GM18526 (cell line): ENCODE measurements around the gene BRPF3.

Experiments
- POLR2A ChIP-seq: IDR thresholded peaks from 3 replicates; pipeline ENCODE4 v1.6.1; 2011; ENCODE audit not compliant: insufficient read length; ENCODE audit errors: extremely low read depth

Gene BRPF3

DNA sequence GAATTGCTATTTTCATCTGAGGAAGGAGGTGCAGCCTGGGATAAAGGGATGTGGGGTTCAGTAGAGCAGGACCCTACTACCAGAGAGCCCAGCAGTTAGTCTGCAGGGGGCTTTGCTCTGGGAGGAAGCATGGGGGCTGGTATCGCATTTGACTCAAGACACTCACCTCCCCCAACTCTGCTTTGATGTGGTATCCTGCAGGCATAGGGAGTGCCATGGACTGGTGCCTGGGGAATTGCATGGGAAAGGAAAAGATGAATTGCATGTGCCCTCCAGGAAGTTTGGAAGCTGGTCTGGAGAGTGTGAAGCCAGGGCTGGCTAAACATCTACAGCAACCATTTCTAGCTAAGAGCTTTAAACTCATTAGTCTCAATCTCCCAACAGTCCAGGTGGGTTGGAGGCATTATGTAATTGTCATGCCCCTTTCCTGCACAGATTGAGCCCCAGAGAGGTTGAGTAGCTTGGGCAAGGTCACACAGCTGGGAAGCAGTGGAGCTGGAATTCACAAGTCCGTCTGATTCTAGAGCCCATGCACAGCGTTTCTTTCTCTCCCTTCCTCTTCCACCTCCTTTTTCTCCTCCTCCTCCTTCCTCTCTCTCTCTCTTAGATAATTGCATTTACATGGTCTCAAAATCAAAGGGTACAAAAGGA lies 47.1 kb downstream of the BRPF3 start:
- no peak for TF ChIP-seq POLR2A

- no peak for TF ChIP-seq POLR2A
Measured at GRCh38 chr6:36244641-36245280, 48.2 kb downstream of the BRPF3 start.

DNA sequence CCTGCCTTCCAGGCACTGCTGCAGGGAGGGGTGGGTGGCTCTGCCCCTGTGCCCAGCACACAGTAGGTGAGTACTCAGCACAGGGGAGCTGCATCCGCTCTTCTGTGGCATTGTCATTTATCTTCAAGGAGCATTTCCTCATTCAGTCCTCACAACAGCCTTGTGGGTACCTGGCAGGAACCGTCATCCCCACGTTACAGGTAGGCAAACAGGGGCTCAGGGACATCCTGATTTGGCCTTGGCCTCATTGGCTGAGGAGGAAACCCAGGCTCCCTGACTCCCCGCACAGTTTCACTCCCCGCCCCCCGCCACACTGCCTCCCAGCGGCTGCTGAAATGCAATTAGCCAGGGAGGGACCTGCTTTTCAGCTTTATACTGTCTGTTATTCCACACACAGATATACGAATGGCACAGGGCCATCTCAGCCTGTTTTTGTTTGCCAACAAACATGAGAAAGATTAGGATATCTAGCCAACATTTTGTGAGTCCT lies 49.1 kb downstream of the BRPF3 start:
- no peak for TF ChIP-seq POLR2A

DNA sequence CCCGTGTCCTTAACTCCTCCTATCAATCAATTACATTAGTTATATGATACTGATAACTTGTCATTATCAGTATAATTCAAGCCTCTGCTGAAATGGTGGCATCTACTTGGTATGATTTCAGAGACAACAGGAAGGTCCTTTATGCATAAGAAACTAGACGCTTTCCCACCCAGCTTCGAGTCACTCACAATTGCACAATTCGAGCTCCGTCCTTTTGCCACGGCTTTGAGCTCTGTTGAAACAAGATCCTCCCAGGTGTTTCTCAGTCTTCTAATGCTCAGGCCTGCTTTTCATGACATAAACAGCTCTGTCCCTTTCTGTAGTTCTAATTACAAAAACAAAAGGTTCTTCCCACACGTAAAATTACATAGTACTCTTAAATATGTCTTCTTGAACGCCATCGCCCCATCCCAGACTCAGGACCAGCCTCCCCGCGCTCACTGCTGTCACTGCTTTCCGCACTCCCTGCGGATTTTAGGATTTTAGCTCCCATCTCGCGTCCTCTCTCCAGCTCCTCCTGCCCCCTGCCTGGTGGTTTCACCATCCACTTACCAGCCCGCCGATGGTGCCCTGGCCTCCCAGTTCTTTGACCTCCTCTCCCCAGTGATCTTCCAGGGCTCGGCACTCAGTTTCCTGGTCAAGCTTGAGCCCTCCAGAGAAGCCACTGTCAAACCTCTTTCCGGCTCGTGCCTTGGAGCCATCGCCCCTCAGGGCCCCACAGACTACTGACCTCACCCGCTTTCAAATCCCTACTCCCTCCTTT lies 50.1 kb downstream of the BRPF3 start:
- TF ChIP-seq POLR2A: no peak

DNA sequence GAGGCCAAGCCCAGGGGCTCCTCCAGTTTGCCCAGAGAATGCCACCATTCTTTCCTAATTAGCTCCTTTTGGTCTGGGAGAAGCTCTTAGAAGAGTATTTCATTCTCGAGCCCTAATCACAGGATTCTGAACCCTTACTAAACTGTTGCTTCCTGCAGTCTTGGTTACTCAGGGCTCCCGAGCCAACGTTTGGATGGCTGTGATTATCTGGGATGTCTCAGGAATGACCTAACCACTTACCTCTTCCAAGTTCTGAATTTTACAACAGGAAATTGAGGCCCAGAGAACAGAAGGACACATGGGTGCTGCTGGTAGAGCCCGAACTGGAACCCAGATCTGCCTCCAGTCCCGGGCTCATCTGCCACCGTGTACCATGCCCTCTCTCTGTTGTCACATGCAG lies 51.1 kb downstream of the BRPF3 start:
- TF ChIP-seq POLR2A: no peak

GRCh38 chr6:36248980-36249379 lies 52.4 kb downstream of the BRPF3 start:
- no peak for TF ChIP-seq POLR2A

DNA sequence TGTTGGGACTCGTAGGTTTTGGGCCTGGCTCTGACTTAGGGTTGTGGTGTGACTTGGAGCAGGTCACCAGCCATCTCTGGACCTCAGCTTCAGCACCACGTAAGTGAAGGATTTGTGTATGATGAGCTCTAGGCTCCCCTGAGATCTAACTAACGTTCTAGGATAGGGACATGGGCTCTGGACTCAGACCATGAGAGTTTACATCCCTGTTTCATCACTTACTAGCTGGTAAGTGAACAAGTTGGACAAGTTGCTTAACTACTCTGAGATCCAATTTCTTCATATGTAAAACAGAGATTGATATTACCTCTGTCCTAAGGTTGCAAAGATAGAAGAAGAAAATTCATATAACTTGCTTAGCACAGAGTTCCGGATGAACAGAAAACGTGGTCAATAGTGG lies 53.0 kb downstream of the BRPF3 start:
- TF ChIP-seq POLR2A: no peak

- no peak for TF ChIP-seq POLR2A
Measured at GRCh38 chr6:36252005-36252404, 55.5 kb downstream of the BRPF3 start.

GRCh38 chr6:36263390-36264000 lies 67.0 kb downstream of the BRPF3 start:
- TF ChIP-seq POLR2A: no peak

GRCh38 chr6:36265744-36266143 lies 69.2 kb downstream of the BRPF3 start:
- no peak for TF ChIP-seq POLR2A

DNA sequence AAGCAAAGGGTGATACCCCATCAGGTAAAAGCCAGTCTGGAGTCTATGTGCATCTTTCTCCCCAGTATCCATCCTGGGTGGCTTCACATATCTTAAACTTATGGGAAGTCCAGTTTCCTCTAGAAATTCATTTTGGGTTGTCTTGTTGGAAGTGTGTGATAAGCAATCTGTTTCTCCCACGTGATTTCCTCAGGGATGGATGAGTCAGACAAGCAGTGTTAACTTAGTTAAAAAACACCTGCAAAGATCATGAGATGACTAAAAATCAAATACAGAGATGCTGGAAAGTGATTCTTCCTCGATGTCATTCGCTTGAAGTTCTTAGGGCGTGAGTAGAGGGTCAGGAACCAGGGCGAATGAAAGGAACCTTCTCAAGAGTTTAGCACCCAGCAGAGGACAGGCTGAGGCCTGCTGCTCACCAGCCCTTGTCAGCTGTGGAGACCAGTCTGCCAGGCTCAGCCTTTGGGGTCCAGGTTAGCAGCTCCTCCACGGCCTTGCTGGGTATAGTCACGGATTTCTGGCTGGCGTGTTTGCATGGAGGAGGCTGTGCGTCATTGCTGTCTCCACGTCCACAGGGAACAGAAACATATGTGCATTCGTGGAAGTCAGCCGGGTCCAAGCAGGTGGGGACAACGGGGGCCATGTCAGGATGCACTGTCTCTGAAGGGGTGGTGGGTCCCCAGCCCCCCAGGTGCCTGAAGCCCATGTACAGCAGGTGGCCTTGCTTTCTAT lies 70.5 kb downstream of the BRPF3 start:
- no peak for TF ChIP-seq POLR2A

DNA sequence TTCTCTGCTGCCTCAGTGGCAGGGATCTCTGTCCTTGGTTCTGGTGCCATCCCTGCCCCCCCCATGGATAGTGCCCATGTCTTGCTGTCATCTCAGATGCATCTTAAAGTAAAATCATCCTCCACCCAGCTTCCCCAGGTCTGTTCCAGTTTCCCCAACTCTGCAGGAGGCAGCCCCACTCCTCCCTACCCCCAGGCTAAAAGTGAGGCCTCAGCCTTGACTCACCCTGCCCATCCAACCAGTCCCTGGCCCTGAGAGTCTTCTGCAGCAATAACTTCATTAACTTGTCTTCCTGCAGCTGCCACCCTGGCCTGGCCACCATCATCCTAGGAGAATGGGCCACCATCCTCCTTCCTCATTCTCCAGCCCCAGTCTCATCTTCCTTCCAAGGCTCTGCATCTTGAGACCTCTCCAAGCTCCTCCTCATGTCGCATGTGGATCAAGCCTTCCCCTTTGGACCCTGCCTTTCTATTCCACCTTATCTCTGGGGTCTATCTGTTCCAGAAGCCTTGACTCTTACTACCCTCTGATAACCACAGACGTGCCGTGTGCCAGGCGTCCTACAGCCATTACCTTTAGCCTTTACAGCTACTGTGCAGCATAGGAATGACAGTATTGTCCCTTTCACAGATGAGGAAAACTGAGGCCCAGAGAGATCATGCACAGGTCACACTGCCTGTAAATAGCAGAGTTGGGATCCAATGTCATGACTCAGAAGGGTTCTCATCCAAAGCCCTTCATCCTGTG lies 71.4 kb downstream of the BRPF3 start:
- no peak for TF ChIP-seq POLR2A

DNA sequence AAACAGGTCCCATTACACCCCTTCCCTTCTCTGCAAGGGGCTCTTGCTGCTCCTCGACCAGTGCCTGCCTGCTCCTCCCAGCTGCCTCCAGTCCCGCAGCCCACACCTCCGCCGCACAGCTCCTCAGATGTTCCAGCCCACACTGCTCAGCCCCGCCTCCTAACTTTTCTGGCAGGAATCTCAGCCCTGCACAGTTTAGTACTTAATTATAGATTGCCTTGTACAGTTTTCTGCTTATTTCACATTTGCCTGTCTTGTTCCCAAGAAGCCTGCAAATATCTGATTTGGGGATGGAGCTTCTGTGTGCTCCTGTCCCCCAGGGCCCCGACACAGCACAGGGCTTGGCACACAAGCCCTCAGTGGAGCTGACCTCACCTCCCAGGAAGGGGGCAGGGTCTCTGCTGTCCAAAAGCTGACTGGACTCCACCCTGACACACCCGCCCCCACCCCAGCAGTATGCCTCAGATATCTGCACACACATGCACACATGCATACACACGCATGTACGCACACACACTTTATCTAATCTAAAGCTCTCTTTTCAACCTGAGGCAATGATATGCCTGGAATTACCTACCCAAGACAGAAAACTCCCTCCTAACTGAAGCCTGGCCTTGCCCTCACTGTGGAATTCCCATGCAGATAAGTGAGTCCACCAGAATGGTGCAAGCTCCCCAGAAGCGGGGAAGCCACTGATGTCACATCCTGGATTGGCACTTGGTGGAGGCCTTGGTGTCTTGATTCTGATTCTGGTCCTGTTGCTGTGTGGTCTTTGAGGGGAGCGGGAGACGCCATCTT lies 72.1 kb downstream of the BRPF3 start:
- no peak for TF ChIP-seq POLR2A
